Activated T-helper 1 cell treated with anti-CD3 and anti-CD28 coated beads, Interleukin-2, amount 50 U/mL, for 16 hours (primary cell): ENCODE data around the gene CBFB.
"Not testable (repeated sequence)": the region's sequence is repeated elsewhere in the genome, so short reads cannot be mapped to it uniquely, and the experiment has no call there.

Experiments used
- DNase-seq, 2 donors: peaks; one replicate each; pipeline ENCODE4 v3.0.0-alpha.2; 2020; ENCODE audit warnings: low read depth in 1 of 2, low spot score in 1 of 2

The CBFB gene

DNA sequence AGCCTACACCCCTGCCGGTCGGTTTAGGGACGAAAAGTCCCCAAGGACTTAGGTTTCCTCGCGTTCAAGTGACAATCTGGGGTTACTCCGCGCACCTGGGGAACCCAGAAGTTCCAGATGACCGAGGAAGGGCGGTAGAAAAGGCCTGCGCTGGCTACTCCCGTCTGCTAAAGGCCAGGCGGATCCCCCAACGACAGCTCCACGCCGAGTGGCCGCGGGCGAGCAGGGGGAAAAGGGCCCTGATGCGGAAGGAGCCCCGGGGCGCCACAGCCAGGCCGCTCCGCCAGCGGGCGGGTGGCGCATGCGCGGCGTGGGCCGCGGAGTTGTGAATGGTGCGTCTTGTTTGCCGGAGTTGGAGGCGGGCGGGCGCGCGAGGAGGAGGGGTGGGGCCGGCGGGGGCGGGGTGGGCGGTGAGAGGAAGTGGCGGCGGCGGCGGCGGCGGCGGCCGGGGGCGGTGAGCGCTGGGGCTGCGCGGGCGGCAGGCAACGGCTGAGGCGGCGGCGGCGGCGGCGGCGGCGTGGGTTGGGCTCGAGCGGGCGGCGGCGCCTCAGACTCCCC is at the start of gene CBFB:
Gene CBFB (plus strand): TSS at position 454 of the 558 bp plus-strand sequence. CDS start 259 bp downstream, outside the sequence.
- peak; percentile 84 to 93 for DNase-seq

DNA sequence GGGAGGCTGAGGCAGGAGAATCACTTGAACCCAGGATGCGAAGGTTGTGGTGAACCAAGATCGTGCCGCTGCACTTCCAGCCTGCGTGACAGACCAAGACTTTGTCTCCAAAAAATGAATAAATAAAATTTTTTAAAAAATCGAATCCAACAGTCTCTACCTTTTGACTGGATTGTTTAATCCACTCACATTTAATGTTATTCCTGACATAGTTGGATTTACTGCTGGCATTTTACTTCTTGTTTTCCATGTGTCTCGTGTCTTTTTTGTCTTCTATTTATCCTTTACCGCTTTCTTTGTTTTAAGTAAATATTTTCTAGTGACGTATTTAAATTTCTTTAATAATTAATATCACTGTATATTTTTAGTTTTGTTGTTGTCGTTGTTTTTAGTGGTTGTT is 45.9 kb upstream of the CBFB start:
- no peak for DNase-seq

DNA sequence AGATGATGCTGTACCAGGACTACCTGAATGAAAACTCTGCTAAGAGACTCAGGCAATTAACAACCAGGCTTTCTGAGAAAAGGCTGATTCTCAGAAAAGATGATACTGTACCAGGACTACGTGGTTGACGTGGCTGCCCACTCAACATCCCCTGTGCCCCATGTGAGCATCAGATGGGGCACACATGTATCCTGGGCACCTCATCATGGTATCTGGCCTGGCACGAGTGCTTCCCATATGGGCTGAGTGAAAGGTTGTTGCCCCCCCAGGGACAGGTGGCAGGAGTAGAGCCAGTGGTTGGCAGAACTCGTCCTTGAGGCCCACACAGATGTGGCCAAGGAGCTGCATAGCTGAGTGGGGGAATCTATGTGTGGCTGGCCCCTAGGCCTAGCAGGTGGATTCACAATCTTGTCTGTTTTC is 44.0 kb upstream of the CBFB start:
- peak in 1 of 2 donors; percentile 41 for DNase-seq

DNA sequence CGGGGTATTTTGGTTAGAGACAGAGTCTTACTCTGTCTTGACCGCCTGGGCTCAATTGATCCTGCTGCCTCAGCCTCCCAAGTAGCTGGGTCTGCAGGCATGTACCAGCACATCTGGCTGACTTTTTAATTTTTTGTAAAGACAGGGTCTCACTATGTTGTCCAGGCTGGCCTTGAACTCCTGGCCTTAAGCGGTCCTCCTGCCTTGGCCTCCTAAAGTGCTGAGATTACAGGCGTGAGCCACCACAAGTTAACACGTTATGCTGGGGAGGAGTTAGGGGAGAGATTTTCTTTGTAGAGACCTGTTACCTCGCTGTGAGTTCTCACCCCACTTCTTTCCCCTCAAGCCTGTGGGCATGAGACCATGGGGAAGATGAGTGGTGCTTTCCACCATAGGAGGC is 42.4 kb upstream of the CBFB start:
- DNase-seq = no peak

DNA sequence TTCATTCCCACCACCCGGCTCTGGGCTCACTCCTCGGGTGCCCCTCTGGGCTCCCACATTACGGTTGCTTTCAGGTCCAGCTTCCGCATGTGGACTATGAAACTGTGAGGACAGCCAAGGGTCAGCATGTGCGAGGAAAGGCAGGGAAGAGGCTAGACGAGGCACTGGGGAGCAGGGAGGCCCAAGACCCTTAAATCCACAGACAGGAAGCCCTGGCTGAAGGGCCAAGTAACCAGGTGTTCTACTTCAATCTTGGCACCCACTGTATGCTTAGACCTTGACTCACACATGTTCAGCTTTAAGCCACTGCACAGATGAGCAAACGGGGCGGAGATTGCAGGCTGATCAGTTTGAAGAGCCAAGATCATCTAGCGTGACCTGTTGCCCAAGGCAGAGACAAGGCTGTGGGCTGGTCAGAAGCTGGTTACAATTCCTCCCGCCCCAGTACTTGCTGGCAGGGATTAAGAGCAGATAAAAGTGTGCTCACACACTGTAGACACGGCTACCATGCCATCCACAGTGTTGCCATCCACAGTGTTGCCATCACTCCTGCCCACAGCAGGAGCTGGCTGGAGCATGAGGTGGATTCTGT is 40.7 kb upstream of the CBFB start, which contains the start of gene CES4A:
Gene CES4A (plus strand): TSS at position 393 of the 592 bp plus-strand sequence. CDS start 184 bp downstream, at position 577.
- DNase-seq = no peak

DNA sequence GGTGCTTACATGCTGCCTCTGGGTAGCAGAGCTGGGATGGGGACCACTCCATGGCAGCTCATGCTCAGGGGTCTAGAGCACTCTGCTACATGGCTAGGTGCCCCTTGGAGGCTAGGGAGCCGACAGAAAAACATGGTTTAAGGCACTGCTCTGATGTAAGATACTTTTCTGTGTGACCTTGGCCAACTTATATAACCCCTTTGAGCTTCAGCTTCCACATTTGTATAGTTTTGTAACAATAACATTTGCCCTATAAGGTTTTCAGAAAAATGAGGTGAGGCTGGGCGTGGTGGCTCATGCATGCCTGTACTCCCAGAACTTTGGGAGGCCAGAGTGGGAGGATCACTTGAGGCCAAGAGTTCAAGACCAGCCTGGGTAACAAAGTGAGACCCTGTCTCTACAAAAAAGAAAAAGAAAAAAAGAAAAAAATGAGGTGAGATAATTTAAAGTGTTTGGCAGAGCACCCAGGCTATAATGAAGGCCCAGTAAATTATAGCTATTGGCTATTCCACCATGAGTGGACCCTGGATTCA is 37.3 kb upstream of the CBFB start:
- DNase-seq = no peak

DNA sequence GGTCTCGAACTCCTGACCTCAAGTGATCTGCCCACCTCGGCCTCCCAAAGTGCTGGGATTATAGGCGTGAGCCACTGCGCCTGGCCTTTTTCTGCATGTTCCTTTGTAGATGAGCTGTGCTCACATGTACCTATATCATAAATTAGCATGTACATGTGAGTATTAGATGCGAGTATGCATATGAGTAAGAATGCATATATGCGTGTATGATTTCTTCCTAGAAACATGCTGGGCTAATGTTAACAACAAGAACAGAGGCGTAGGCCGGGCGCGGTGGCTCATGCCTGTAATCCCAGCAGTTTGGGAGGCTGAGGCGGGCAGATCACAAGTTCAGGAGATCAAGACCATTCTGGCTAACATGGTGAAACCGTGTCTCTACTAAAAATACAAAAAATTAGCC is 35.4 kb upstream of the CBFB start:
- not testable (repeated sequence) for DNase-seq

DNA sequence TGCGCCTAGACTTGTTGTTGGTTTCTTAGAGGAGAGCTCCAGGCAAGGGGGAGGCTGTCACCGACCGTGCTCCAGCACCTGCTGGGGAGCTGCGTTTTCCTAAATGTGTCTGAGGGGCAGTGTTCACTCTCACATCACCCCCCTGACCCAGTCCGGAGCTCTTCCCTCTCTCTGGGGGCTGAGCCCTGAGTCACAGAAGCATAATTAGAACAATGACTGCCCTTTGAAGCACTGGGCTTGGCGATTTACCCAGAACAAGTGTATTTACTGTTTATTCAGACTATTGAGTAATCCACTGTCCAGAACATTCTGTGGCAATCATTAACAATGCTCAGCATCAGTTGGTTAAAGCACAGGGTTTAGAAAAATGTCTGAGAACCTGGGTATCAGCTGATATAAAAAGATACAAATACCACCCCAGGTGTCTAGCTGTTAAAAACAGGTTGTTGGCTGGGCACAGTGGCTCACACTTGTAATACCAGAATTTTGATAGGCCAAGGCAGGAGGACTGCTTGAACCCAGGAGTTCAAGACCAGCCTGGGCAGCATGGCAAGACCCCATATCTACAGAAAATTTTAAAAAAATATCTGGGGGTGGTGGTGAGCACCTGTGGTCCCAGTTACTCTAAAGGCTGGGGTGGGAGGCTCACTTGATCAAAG is 32.5 kb upstream of the CBFB start:
- no peak for DNase-seq

DNA sequence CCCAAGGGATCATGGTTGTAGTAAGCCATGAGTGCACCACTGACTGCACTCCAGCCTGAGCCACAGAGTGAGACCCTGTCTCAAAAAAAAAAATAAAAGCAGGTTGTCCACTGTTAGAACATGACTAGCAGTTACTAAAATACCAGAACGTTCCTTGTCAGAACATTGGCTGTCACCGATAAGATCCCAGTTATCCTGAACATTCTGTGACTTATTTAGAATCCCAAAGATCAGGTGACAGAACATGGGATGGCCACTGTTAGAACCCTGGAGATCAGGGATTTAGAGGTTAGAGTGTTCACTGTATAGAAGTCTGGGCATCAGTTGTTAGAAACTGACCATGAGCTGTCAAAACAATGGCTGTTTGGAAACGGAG is 32.0 kb upstream of the CBFB start:
- DNase-seq = no peak

DNA sequence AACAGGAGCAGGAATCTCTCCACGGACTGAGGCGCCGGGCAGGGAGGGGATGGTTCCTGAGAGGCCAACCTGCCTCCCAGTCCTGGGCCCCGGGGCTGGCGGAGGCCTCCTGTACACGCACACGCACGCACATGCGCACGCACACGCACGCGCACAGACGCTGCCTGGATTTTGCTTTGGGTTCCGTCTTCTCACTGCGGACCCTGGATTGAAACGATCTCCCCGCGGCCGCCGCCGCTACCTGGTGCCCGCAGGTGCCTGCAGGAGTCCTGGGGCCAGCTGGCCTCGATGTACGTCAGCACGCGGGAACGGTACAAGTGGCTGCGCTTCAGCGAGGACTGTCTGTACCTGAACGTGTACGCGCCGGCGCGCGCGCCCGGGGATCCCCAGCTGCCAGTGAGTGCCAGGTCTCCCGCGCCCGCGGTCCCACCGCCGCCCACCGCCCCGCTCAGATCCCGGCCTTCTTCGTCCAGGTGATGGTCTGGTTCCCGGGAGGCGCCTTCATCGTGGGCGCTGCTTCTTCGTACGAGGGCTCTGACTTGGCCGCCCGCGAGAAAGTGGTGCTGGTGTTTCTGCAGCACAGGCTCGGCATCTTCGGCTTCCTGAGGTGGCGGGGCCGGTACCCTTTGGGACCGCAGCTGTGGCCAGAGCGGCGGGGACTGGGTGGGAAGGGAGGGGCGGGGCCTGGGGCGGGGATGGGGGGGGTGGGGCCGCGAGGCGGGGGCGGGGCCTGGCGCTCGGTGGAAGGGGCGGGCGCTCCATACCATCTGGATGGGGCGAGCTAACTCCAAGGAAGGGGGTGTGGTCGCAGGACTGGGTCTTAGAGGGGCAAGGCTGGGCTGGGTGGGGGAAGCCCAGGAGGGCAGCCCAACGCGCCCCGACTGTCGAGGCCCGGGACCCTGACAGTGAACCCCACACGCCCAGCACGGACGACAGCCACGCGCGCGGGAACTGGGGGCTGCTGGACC is 28.3 kb upstream of the CBFB start:
- DNase-seq = peak; percentile 30 to 32

DNA sequence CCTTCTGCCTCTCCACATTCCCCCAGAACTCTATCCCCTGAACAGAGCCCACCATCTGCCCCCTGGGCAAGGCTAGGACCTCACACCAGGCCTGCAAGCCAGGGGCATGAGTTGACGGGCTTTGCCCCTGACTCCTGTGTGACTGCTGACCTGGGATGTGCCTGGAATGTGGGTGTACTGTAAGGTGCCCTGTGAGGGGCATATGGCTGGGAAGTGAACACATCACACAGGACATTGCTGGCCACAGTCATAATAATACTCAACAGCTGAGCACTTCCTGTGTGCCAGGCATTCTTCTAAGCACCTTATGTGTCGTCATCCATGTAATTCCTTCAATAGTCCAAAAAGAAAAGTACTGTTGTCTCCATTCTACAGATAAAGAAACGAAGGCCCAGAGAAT is 27.2 kb upstream of the CBFB start:
- no peak for DNase-seq

DNA sequence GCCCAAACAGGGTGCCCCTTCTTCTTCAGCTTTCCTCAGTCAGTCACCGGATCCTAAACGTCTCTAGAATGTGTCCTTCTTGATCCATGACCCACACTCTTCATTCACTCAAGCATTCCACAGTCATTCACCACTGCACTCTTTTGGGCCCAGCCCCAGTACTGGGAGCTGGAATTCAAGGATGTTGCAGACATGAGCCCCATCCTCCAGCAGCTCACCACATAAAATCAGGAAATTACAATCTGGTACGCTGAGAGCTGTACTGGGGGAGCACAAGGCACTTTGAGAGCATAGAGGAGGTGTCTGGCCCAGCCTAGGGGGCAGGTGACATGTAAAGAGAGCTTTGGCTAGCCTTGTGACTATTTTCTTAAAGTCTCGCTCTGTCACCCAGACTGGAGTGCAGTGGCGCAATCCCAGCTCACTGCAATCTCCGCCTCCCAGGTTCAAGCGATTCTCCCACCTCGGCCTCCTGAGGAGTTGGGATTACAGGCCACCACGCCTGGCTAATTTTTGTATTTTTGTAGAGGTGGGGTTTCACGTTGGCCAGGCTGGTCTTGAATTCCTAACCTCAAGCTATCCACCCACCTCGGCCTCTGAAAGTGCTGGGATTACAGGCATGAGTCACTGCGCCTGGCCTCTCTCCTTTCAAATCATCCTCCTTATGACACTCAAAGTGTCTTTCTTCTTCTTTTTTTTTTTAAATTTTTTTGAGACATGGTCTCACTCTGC is 21.9 kb upstream of the CBFB start:
- DNase-seq = no peak

DNA sequence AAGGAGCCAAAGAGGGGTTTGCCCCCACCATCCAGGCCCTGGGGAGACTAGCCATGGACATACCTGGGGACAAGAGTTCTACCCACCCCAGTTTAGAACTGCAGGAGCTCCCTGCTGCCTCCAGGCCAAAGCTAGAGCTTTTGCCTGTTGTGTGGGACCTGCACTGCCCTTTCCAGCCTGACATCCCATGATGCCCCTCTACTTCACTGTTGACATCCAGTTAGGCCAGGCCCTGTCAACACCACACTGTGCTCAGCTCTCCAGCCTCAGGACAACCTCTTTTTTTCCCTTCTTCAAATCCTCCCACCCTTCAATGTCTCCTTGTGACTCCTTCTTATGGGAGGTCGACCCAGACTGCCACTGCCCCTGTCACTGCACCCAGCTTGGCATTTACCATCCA is 19.8 kb upstream of the CBFB start:
- DNase-seq = no peak

DNA sequence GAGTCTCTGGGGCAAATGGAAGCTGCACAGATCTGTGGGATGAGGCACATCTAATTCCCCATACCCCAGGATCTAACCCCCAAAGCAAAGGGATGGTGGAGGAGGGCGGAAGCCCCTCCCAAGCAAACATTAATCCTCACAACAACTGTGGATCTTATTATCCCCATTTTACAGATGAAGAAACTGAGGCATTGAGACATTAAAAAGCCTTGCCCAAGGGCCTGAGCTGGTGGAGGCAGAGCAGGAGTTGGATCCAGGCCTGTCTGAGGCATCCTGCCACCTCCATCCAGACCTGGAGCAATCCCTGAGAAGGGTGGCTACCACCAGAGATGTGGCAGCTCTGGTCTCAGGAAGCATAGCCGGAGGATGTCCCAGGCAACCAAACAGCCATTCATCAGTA is 17.7 kb upstream of the CBFB start:
- no peak for DNase-seq

DNA sequence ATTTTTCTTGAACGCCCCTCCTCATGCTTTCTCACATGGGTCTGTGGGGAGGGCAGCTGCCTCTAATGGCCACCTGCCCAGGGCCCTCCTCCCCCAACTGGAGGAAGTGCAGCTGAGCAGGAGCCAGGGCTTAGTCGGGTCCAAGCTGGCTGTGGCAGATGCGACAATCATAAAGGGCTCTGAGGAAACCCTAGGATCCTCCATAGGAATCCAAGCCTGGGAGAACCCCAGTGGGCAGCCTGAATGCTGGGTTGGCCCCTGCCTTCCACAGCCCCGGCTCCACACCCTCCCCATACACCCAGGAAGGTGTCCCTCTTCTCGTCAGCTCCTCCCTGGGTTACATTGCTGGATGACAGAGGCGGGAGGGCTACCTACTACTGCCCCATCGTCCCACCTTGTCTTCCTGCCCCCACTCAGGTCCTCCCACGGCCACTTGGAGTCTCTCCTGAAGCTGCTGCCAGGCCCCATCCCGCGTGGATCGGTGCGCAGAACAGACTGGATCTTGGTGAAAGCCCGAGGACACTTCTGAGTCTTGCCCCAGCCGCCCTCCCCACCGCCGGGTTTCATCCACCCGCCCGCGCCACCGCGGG is 15.6 kb upstream of the CBFB start:
- no peak for DNase-seq

DNA sequence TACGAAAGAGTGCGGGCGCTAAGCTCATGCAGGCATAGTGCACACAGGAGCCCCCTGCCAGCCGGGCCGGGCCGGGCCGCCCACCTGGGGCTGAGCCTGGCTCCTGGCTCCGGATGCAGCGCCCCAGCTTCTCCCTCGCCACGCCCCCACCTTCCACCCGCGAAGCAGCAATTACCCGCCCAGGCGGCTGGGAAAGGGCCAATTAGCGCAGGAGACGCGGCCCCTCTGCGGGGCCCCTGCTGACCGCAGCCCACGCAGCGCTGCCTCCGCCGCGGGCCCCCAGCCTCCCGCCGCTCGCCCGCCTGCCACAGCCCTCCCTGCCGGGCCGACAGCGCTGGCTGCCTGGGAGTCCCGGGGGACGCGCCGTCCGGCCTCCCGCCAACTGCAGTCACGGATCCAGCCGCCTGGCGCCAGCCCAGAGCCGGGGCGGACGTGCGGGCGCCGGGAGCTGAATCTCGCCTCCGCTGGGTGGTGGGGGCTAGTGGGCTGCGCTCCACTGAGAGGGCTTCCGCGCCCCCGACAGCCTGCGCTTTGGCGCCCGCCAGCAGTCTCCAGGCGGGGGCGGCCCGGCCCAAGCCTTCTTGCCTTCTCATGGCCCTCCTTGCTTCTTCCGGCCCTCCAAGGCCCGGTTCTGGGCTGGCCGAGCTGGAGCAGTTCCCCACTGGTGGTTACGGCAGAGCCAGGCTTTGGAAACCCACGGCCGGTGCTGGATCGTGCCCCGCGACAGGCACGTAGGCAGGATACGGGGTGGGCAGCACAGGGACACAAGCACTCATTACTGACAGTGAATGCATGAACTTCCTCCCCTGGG is 14.9 kb upstream of the CBFB start:
- peak; percentile 34 to 65 for DNase-seq

DNA sequence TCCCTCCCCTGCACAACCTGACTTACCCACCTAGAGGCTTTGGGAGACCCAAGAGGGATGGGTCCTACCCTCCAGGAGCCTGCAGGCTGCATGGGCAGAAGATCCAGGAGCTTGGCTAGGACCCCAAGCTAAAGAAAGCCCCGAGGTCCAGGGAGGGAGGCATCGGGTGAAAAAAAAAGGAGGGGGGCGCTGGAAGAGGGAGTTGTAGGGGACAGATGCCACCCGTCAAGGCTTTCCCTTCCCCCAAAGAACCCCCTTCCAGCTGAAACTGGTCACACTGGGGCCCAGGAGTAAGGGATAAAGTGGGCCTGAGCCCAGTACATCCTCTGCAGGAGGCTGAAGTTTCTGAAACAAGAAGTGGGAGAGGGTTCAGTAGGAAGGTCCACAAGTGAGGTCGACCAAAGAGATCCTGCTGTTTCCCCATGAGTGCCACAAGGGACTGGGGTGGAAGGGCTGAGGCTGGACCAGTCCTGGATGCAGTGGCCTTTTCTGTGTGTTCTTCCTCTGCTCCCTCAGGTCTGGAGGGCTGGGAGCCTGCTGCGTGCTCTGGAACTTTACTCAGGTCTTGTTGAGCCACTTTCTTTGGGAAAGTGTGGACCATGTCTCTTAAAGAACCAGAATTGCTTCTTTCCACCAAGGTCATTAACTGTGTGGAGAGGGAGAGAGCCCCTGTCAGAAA is 14.2 kb upstream of the CBFB start:
- no peak for DNase-seq

DNA sequence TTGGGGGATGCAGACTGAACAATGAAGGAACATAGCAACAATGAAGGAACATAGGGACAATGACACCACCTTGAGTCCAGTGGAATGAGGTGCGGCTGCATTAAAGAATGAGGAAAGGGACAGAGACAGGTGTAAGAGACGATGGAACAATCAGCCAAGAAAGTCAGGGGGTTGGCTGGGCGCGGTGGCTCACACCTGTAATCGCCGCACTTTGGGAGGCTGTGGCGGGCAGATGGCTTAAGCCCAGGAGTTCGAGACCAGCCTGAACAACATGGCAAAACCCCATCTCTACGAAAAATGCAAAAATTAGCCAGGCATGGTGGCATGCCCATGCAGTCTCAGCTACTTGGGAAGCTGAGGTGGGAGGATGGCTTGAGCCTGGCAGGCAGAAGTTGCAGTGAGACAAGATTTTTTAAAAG is 13.6 kb upstream of the CBFB start:
- no peak for DNase-seq

DNA sequence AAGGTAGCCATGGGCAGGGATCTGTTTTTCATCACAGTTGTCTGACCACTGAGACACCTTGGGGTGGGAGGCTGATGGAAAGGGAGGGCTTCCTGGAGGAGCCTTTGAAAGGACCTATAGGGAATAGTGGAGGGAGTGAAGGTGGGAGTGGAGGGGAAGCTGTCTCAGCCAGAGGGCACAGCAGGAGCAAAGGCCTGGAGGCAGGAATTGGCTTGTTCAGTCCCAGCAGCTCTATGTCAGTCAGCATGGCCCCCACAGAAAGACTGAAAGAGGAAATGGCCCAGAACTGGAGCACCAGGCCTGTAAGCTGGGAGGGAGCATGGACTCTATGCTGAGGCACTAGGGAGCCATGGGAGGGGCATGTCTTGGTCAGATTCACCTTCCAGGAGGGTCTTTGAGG is 12.8 kb upstream of the CBFB start:
- no peak for DNase-seq
